NCI-H2227 (cell line): ENCODE data around the gene STING1.
"Not testable (repeated sequence)": the region's sequence is repeated elsewhere in the genome, so short reads cannot be mapped to it uniquely, and the experiment has no call there.

ENCODE experiments used
- DNase-seq: peaks from one replicate; lab custom pipeline; 2025; ENCODE audit not compliant: unreplicated experiment; lab: John Stamatoyannopoulos, UW

Gene STING1

GRCh38 chr5:139503036-139503817 is 20.7 kb upstream of the STING1 start:
- DNase-seq: not testable (repeated sequence)

- no peak for DNase-seq
Measured at GRCh38 chr5:139501381-139501780, 18.8 kb upstream of the STING1 start.

- DNase-seq: no peak
Measured at GRCh38 chr5:139495638-139496435, 13.3 kb upstream of the STING1 start.

- DNase-seq: no peak
Measured at GRCh38 chr5:139494832-139495231, 12.3 kb upstream of the STING1 start.

GRCh38 chr5:139494256-139494655 is 11.7 kb upstream of the STING1 start:
- no peak for DNase-seq

GRCh38 chr5:139492700-139493192 is 10.2 kb upstream of the STING1 start:
- DNase-seq: no peak

- DNase-seq: no peak
Measured at GRCh38 chr5:139488260-139488659, 5.7 kb upstream of the STING1 start.

GRCh38 chr5:139486201-139486600 is 3.6 kb upstream of the STING1 start:
- no peak for DNase-seq

GRCh38 chr5:139482890-139483208 is 291 bp upstream of the STING1 start:
- not testable (repeated sequence) for DNase-seq

- DNase-seq: no peak
Measured at GRCh38 chr5:139481580-139482049, 943 bp downstream of the STING1 start.

- DNase-seq: no peak
Measured at GRCh38 chr5:139481122-139481533, 1.4 kb downstream of the STING1 start.

GRCh38 chr5:139479729-139480128 is 2.8 kb downstream of the STING1 start:
- DNase-seq: not testable (repeated sequence)

GRCh38 chr5:139478657-139479423 is 3.7 kb downstream of the STING1 start:
- DNase-seq: not testable (repeated sequence)

- DNase-seq: no peak
Measured at GRCh38 chr5:139475865-139476617, 6.5 kb downstream of the STING1 start.

- DNase-seq: no peak
Measured at GRCh38 chr5:139474890-139475791, 7.4 kb downstream of the STING1 start.

GRCh38 chr5:139473565-139473964 is 9.0 kb downstream of the STING1 start:
- DNase-seq: no peak

- DNase-seq: no peak
Measured at GRCh38 chr5:139473105-139473504, 9.5 kb downstream of the STING1 start.

- no peak for DNase-seq
Measured at GRCh38 chr5:139472386-139473030, 10.1 kb downstream of the STING1 start.

- DNase-seq: no peak
Measured at GRCh38 chr5:139470821-139471300, 11.7 kb downstream of the STING1 start, which contains the start of gene SMIM33. Gene SMIM33 (plus strand): TSS chr5:139471004. CDS start chr5:139471122, 118 bp downstream.
